Neural cell (in vitro differentiated cells): ENCODE data around the gene PRAC1.

Source experiments
- CTCF ChIP-seq: fragments of 450-650 bp; IDR thresholded peaks from 2 replicates; pipeline ENCODE4 v1.5.1; 2014; ENCODE audit warnings: antibody characterized with exemption, mild to moderate bottlenecking, moderate library complexity; ENCODE audit not compliant: poor library complexity, severe bottlenecking
- EP300 ChIP-seq: fragments of 450-650 bp; conservative IDR thresholded peaks from 2 replicates; pipeline ENCODE4 v1.6.1; 2014; ENCODE audit warnings: antibody characterized with exemption, mild to moderate bottlenecking, moderate library complexity; ENCODE audit not compliant: poor library complexity, severe bottlenecking

GRCh38 chr17:48754500-48755261 is 32.4 kb upstream of the PRAC1 start:
- TF ChIP-seq EP300 (no peak), CTCF (no peak)
